ENCODE results near the gene AFG1L.
A peak's percentile ranks its signal among the peaks of the same experiment; 100 is the strongest.
"Not testable (repeated sequence)": the region's sequence is repeated elsewhere in the genome, so short reads cannot be mapped to it uniquely, and the experiment has no call there.

The AFG1L gene

GRCh38 chr6:108294727-108295625 is at the start of gene AFG1L:
AFG1L (plus strand) TSS chr6:108295054; CDS start chr6:108295080, 26 bp downstream.
- peak; percentile 85 for DNase-seq (ENCODE audit: low read depth)

GRCh38 chr6:108245095-108245494 is 49.8 kb upstream of the AFG1L start:
- DNase-seq (ENCODE audit: low read depth) = not testable (repeated sequence)

GRCh38 chr6:108247965-108248536 is 46.8 kb upstream of the AFG1L start:
- no peak for DNase-seq (ENCODE audit: low read depth)

GRCh38 chr6:108250240-108250866 is 44.5 kb upstream of the AFG1L start:
- no peak for DNase-seq (ENCODE audit: low read depth)

- no peak for DNase-seq (ENCODE audit: low read depth)
Measured at GRCh38 chr6:108251252-108251651, 43.6 kb upstream of the AFG1L start.

GRCh38 chr6:108252055-108252454 is 42.8 kb upstream of the AFG1L start:
- no peak for DNase-seq (ENCODE audit: low read depth)

GRCh38 chr6:108253241-108253640 is 41.6 kb upstream of the AFG1L start:
- no peak for DNase-seq (ENCODE audit: low read depth)

GRCh38 chr6:108254433-108255410 is 40.1 kb upstream of the AFG1L start:
- no peak for DNase-seq (ENCODE audit: low read depth)

- no peak for DNase-seq (ENCODE audit: low read depth)
Measured at GRCh38 chr6:108260126-108260808, 34.6 kb upstream of the AFG1L start.

GRCh38 chr6:108260809-108261569 is 33.9 kb upstream of the AFG1L start, which contains the start of gene SNX3:
SNX3 (minus strand) TSS chr6:108261040; CDS start chr6:108260921, 119 bp downstream.
- DNase-seq (ENCODE audit: low read depth) = peak; percentile 74

GRCh38 chr6:108263371-108263770 is 31.5 kb upstream of the AFG1L start:
- DNase-seq (ENCODE audit: low read depth) = no peak

- no peak for DNase-seq (ENCODE audit: low read depth)
Measured at GRCh38 chr6:108268845-108269244, 26.0 kb upstream of the AFG1L start.

- not testable (repeated sequence) for DNase-seq (ENCODE audit: low read depth)
Measured at GRCh38 chr6:108269955-108270354, 24.9 kb upstream of the AFG1L start.

- no peak for DNase-seq (ENCODE audit: low read depth)
Measured at GRCh38 chr6:108274546-108274945, 20.3 kb upstream of the AFG1L start.

- no peak for DNase-seq (ENCODE audit: low read depth)
Measured at GRCh38 chr6:108275976-108276375, 18.9 kb upstream of the AFG1L start.

- no peak for DNase-seq (ENCODE audit: low read depth)
Measured at GRCh38 chr6:108277295-108277694, 17.6 kb upstream of the AFG1L start.

- no peak for DNase-seq (ENCODE audit: low read depth)
Measured at GRCh38 chr6:108277831-108278230, 17.0 kb upstream of the AFG1L start.

- DNase-seq (ENCODE audit: low read depth) = no peak
Measured at GRCh38 chr6:108285381-108285780, 9.5 kb upstream of the AFG1L start.

GRCh38 chr6:108286366-108286765 is 8.5 kb upstream of the AFG1L start:
- DNase-seq (ENCODE audit: low read depth) = no peak

- no peak for DNase-seq (ENCODE audit: low read depth)
Measured at GRCh38 chr6:108287373-108287772, 7.5 kb upstream of the AFG1L start.
